Activated CD8-positive, alpha-beta T cell treated with anti-CD3 and anti-CD28 coated beads, Interleukin-2, amount 10 ng/mL, durations not matched to agents 7 days and 5 days (primary cell): ENCODE results near the gene RHOH. TPM values are rescaled to one million over a fixed set of nuclear protein-coding genes. Genes with fewer than 3 reads are reported as not detected.
"Not testable (repeated sequence)": the region's sequence is repeated elsewhere in the genome, so short reads cannot be mapped to it uniquely, and the experiment has no call there.

Experiments
- ATAC-seq: fragments of 150-1000 bp; cut with Tn5 transposase; one replicate; pipeline ENCODE4 v1.10.0; 2021; ENCODE audit warnings: moderate library complexity
- CTCF ChIA-PET: fragments of 350-600 bp; sonication (Branson Sonifier 250); formaldehyde crosslinking; loops from one replicate; lab custom pipeline; 2021; ENCODE audit warnings: antibody characterized with exemption; lab: Charles Lee
- POLR2A ChIA-PET: fragments of 350-600 bp; sonication (Branson Sonifier 250); formaldehyde crosslinking; loops from one replicate; lab custom pipeline; 2021; ENCODE audit warnings: antibody characterized with exemption; lab: Charles Lee
- DNase-seq: peaks from one replicate; pipeline ENCODE4 v3.0.0-alpha.2; 2020
- H3K27ac Mint-ChIP-seq: one replicate; pipeline ENCODE4 v1.8.0; 2021; ENCODE audit warnings: mild to moderate bottlenecking, mixed read lengths
- H3K27me3 Mint-ChIP-seq: one replicate; pipeline ENCODE4 v1.8.0; 2021; ENCODE audit warnings: low read depth, mixed read lengths
- H3K36me3 Mint-ChIP-seq: one replicate; pipeline ENCODE4 v1.8.0; 2021; ENCODE audit warnings: low read depth, mixed read lengths
- H3K4me1 Mint-ChIP-seq: one replicate; pipeline ENCODE4 v1.8.0; 2021; ENCODE audit warnings: low read depth, mixed read lengths
- H3K4me3 Mint-ChIP-seq: one replicate; pipeline ENCODE4 v1.8.0; 2021; ENCODE audit warnings: mild to moderate bottlenecking, mixed read lengths
- H3K9me3 Mint-ChIP-seq: one replicate; pipeline ENCODE4 v1.8.0; 2022; ENCODE audit warnings: mixed read lengths; ENCODE audit not compliant: insufficient read depth
- total RNA-seq, 2 experiments: library from RNA; stranded (reverse); gene quantifications; one replicate each; pipeline ENCODE4 v1.2.3, GENCODE V29; 2021

Gene RHOH, protein sequence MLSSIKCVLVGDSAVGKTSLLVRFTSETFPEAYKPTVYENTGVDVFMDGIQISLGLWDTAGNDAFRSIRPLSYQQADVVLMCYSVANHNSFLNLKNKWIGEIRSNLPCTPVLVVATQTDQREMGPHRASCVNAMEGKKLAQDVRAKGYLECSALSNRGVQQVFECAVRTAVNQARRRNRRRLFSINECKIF
- 100 to 1,000 TPM; 147 to 159 TPM for total RNA-seq

DNA sequence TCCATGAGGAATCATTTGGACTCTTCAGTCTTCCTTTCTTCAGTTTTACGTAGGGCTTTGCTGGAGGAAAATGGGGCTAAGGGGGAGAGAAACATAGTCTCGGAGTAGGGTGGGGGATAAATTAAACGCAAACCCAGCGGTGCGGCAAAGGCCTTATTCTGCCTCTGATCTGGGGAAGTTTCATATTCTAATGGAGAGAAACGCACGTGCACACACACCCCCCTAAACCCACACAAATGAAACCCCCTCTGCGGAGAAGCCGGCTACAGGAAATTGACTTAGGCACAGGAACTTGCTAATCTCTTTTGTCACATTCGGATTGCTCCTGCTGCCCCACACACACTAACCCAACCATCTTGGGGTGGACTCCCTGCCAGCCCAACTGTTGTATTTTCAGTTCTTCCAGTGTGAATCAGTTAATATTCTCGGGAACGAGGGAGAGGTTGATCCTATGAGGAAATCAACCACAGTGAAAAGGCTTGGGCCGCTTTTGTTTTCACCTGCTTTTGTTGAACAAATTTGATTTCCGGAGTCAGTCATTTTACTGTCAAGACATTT, at the start of gene RHOH:
Gene RHOH, plus strand, starts transcription at position 308 of the 558 bp plus-strand sequence. CDS start 46,356 bp downstream, outside the sequence.
- POLR2A ChIA-PET = interaction anchor here (0.7 to 16.0 kb wide), 13 partner anchors 11 to 140 kb away, joined by 3 to 517 read pairs (median 6); partner anchors contain the start of gene N4BP2
- DNase-seq (peak; percentile 90), ATAC-seq (peak; percentile 20)
- H3K4me3 Mint-ChIP-seq = peak within 1 kb of the TSS; percentile 93
- peaks cover 51% of the 10 kb centered on the region for H3K36me3 Mint-ChIP-seq
- peak within 1 kb of the TSS; percentile 96 for H3K27ac Mint-ChIP-seq
- CTCF ChIA-PET = interaction anchor here (0.8 to 11.9 kb wide), 9 partner anchors 8 to 141 kb away, joined by 3 to 149 read pairs (median 9); no protein-coding TSS in a partner anchor
- H3K27me3 Mint-ChIP-seq = no peaks in the 10 kb centered on the region
- peaks cover 46% of the 10 kb centered on the region for H3K4me1 Mint-ChIP-seq
- H3K9me3 Mint-ChIP-seq = no peaks in the 10 kb centered on the region

DNA sequence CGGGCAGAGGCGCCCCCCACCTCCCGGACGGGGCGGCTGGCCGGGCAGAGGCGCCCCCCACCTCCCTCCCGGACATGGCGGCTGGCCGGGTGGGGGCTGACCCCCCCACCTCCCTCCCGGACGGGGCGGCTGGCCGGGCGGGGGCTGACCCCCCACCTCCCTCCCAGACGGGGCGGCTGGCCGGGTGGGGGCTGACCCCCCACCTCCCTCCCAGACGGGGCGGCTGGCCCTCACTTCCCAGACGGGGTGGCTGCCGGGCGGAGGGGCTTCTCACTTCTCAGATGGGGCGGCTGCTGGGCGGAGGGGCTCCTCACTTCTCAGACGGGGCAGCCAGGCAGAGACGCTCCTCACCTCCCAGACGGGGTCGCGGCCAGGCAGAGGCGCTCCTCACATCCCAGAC, 49.3 kb upstream of the RHOH start:
- Mint-ChIP-seq H3K9me3 (peaks cover 13% of the 10 kb centered on the region), H3K4me1 (peaks cover 14% of the 10 kb centered on the region), H3K36me3 (peaks cover 54% of the 10 kb centered on the region)
- ATAC-seq, CTCF ChIA-PET, H3K27ac Mint-ChIP-seq, H3K4me3 Mint-ChIP-seq, H3K27me3 Mint-ChIP-seq, DNase-seq: not testable (repeated sequence)
- POLR2A ChIA-PET = interaction anchor here (1.1 kb wide), 1 partner anchor 15 kb away, joined by 3 read pairs; no protein-coding TSS in a partner anchor

DNA sequence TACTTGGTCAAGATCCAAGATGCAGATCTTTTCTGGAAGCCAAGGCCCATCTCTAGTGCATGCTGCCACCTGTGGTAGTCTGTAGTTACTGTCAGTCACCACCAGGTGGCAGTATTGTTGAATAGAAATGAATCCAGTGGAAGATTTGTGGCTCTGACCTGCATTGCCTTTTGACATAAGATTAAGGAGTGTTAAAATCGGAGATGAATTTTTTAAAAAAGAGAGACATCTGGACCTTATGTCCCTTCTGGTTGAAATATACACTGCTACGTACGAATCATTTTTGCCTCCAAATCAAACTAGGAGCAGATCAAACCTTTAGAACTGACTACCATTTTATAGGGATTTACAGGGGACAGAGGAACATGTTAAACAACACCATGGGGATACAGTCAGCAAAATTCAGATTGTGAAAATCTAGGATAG, 46.9 kb upstream of the RHOH start:
- H3K4me1 Mint-ChIP-seq = peaks cover 28% of the 10 kb centered on the region
- H3K36me3 Mint-ChIP-seq = peaks cover 59% of the 10 kb centered on the region
- ATAC-seq (peak; percentile 93), DNase-seq (peak; percentile 87)
- ChIA-PET CTCF (interaction anchor here (0.6 to 1.7 kb wide), 14 partner anchors 42 to 1415 kb away, joined by 3 to 7 read pairs (median 4); no protein-coding TSS in a partner anchor), POLR2A (interaction anchor here (1.6 kb wide), 1 partner anchor 45 kb away, joined by 4 read pairs; no protein-coding TSS in a partner anchor)
- no peak overlapping the region for H3K4me3 Mint-ChIP-seq
- no peaks in the 10 kb centered on the region for H3K27me3 Mint-ChIP-seq
- H3K9me3 Mint-ChIP-seq = peaks cover 13% of the 10 kb centered on the region
- H3K27ac Mint-ChIP-seq = peak overlapping the region; percentile 69

DNA sequence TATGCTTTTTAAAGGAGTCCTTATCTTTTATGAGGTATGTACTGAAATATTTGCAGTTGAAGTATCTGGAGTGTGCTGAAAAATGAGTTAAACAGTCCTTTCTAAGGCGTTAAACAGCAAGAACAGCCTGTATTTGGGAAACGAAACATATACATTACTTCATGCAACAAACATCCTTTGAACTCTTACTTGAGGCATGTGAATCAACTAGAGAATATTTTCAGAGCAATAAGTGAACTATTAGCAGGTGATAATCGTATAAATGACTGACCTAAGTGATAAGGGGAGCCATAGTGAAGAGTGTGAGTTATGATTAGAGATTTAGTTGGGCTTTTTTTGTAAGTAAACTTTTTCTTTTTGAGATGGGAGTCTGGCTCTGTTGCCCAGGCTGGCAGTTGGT, 45.9 kb upstream of the RHOH start:
- Mint-ChIP-seq H3K4me3 (no peak overlapping the region), H3K9me3 (peaks cover 13% of the 10 kb centered on the region), H3K4me1 (peaks cover 28% of the 10 kb centered on the region), H3K27ac (no peak overlapping the region), H3K27me3 (no peaks in the 10 kb centered on the region), H3K36me3 (peaks cover 59% of the 10 kb centered on the region)
- DNase-seq = no peak
- ChIA-PET POLR2A (interaction anchor here (1.6 to 2.9 kb wide), 2 partner anchors 44 to 49 kb away, joined by 4 to 20 read pairs; no protein-coding TSS in a partner anchor), CTCF (interaction anchor here (0.7 to 3.5 kb wide), 11 partner anchors 41 to 1416 kb away, joined by 3 to 22 read pairs (median 7); partner anchors contain the start of gene N4BP2)
- ATAC-seq = no peak

DNA sequence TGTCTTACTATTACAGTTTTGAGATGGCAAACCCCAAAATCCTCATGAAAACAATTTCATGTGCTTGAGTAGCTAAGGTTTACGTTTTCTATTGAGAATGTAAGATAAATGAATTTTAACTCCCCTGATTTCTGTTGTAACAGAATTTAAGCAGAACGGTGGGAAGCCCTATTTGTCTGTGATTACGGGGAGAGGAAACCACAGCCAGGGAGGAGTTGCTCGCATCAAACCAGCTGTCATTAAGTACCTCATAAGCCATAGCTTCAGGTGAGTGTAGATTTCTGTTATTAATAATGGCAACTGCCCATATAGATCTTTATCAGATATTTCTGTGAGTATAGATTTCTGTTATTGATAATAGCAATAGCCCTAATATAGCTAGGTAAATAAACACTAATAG, 44.2 kb upstream of the RHOH start:
- ChIA-PET POLR2A (interaction anchor here (0.8 to 2.9 kb wide), 5 partner anchors 48 to 155 kb away, joined by 3 to 20 read pairs (median 3); partner anchors contain the start of gene N4BP2), CTCF (interaction anchor here (0.5 to 3.5 kb wide), 16 partner anchors 39 to 725 kb away, joined by 3 to 22 read pairs (median 4); partner anchors contain the start of gene N4BP2)
- peaks cover 28% of the 10 kb centered on the region for H3K4me1 Mint-ChIP-seq
- H3K36me3 Mint-ChIP-seq = peaks cover 52% of the 10 kb centered on the region
- ATAC-seq (peak; percentile 48), DNase-seq (no peak)
- no peaks in the 10 kb centered on the region for H3K27me3 Mint-ChIP-seq
- H3K27ac Mint-ChIP-seq = no peak overlapping the region
- peak overlapping the region; percentile 10 for H3K4me3 Mint-ChIP-seq
- peaks cover 13% of the 10 kb centered on the region for H3K9me3 Mint-ChIP-seq

DNA sequence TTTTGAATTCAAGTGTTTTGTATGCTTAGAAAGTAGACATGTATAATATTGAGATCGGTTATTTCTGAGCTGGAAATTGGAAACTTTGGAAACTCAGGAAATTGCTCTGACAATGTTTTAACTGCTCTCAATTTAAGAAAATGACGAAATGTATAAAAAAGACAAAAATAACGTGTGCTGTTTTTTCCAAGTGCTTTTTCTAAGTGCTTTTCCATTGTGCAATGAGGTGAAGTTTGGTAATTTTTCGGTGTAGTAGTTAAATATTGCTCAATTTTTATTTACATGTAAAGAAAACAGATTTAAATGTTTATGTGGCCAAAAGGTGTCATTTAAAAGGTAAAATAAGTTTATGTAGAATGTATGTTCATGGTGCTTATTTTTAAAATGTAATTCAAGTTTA, 39.4 kb upstream of the RHOH start:
- peaks cover 15% of the 10 kb centered on the region for H3K4me1 Mint-ChIP-seq
- no peak overlapping the region for H3K4me3 Mint-ChIP-seq
- DNase-seq = no peak
- ChIA-PET POLR2A (no interaction called here), CTCF (no interaction called here)
- H3K27me3 Mint-ChIP-seq = no peaks in the 10 kb centered on the region
- H3K36me3 Mint-ChIP-seq = peaks cover 33% of the 10 kb centered on the region
- ATAC-seq = no peak
- no peaks in the 10 kb centered on the region for H3K9me3 Mint-ChIP-seq
- H3K27ac Mint-ChIP-seq = no peak overlapping the region

DNA sequence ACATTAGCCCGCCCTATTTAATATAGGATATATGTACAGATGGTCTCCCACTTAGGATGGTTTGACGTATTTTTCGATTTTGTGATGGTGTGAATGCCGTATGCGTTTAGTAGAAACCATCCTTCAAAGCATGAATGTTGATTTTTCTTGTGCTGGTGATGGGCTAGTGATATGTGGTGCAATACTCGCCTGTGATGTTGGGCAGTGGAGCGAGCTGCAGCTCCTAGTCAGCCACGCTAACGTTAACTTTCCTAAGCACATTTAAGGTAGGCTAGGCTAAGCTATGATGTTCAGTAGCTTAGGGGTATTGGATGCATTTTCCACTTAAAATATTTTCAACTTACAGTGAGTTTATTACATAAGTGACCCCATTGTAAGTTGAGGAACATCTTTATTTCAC, 36.6 kb upstream of the RHOH start:
- POLR2A ChIA-PET = interaction anchor here (0.7 kb wide), 1 partner anchor 736 kb away, joined by 3 read pairs; no protein-coding TSS in a partner anchor
- peaks cover 30% of the 10 kb centered on the region for H3K36me3 Mint-ChIP-seq
- H3K4me3 Mint-ChIP-seq = no peak overlapping the region
- CTCF ChIA-PET = interaction anchor here (1.5 kb wide), 1 partner anchor 156 kb away, joined by 4 read pairs; no protein-coding TSS in a partner anchor
- H3K27ac Mint-ChIP-seq = no peak overlapping the region
- no peaks in the 10 kb centered on the region for H3K9me3 Mint-ChIP-seq
- H3K27me3 Mint-ChIP-seq = no peaks in the 10 kb centered on the region
- ATAC-seq = no peak
- no peak for DNase-seq
- H3K4me1 Mint-ChIP-seq = no peaks in the 10 kb centered on the region

DNA sequence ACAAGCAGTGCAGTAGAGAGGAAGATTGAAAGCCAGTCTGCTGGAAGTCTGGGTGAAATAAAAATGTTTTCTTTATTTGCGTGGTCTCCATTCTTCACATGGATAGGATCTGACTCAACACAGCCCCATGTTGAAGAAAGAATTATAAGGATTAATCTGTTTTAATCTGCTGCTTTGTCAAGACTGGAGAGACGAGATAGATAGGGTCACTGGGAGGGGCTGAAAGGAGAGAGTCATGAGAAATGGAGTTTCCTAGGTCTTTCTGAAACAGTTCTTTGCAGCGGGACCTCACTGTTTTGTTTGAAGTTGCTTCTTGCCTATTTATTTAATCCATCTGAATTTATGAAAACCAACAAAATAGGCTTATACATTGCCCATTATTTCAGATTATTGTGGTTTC, 32.4 kb upstream of the RHOH start:
- CTCF ChIA-PET = interaction anchor here (1.3 kb wide), 1 partner anchor 153 kb away, joined by 3 read pairs; no protein-coding TSS in a partner anchor
- DNase-seq (no peak), ATAC-seq (no peak)
- Mint-ChIP-seq H3K4me1 (no peaks in the 10 kb centered on the region), H3K4me3 (no peak overlapping the region), H3K36me3 (peaks cover 40% of the 10 kb centered on the region), H3K9me3 (peaks cover 11% of the 10 kb centered on the region), H3K27me3 (no peaks in the 10 kb centered on the region), H3K27ac (no peak overlapping the region)
- POLR2A ChIA-PET = interaction anchor here (0.7 kb wide), 1 partner anchor 18 kb away, joined by 4 read pairs; no protein-coding TSS in a partner anchor

DNA sequence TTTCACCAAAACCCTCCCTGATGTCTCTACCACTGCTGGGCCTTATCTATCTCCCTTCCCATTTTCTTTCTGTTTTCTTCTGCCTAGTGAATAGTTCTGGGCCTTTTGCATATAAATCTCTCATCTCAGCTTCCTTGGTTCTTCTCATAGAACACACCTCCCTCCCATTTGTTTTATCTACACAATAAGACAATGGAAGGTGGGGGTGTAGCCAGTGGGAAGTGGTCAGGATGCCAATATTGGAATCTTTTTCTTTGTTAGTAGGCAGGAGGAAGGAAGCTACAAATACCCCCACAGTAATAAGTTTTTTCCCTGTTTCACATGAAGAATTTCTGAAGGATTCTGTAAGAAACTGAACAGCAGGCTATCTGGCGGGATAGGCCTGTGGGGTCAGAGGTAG, 30.9 kb upstream of the RHOH start:
- H3K4me1 Mint-ChIP-seq = peaks cover 5% of the 10 kb centered on the region
- H3K9me3 Mint-ChIP-seq = peaks cover 11% of the 10 kb centered on the region
- no peak overlapping the region for H3K27ac Mint-ChIP-seq
- DNase-seq (no peak), ATAC-seq (no peak)
- H3K36me3 Mint-ChIP-seq = peaks cover 35% of the 10 kb centered on the region
- H3K27me3 Mint-ChIP-seq = no peaks in the 10 kb centered on the region
- ChIA-PET CTCF (no interaction called here), POLR2A (no interaction called here)
- no peak overlapping the region for H3K4me3 Mint-ChIP-seq

DNA sequence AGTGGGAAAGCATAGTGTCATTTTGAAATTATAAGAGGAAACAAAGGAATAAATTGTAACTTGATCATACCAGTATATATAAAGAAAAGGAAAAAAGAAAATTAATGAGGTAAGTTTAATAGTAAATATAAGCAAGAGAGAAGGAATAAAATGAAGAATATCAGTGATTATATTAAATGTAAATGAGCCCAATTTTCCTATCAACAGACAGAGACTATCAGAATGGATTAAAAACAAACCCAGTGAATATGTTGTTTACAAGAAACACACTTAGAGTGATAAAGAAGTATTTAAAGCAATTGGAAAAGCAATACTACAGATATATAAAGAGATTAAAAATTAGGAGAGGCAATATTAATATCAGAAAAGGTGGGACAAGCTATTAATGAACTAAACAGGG, 28.8 kb upstream of the RHOH start:
- Mint-ChIP-seq H3K9me3 (peaks cover 11% of the 10 kb centered on the region), H3K36me3 (peaks cover 27% of the 10 kb centered on the region), H3K27me3 (no peaks in the 10 kb centered on the region), H3K4me3 (no peak overlapping the region), H3K27ac (no peak overlapping the region), H3K4me1 (peaks cover 15% of the 10 kb centered on the region)
- ATAC-seq (no peak), DNase-seq (no peak)
- ChIA-PET CTCF (no interaction called here), POLR2A (no interaction called here)

DNA sequence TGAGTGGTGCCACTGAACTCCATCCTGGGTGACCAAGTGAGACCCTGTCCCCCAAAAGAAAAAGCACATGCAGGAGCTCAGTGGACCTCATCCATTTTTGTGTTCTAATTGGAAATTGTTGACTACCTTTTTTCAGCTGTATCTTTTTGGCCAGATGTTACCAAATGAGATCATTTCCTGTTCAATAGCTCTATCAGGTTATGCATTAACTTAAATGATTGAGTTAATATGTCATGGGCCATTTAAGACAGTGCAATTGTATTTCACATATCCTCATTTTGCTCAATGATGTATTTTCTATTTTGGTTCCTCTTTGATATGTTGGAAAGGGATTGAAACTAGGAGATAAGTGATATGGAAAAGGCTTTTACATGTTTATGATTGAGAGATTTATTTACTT, 26.2 kb upstream of the RHOH start:
- ChIA-PET CTCF (interaction anchor here (1.0 kb wide), 1 partner anchor 147 kb away, joined by 3 read pairs; no protein-coding TSS in a partner anchor), POLR2A (no interaction called here)
- no peak overlapping the region for H3K27ac Mint-ChIP-seq
- peaks cover 11% of the 10 kb centered on the region for H3K9me3 Mint-ChIP-seq
- peaks cover 32% of the 10 kb centered on the region for H3K4me1 Mint-ChIP-seq
- H3K4me3 Mint-ChIP-seq = no peak overlapping the region
- no peaks in the 10 kb centered on the region for H3K27me3 Mint-ChIP-seq
- ATAC-seq (no peak), DNase-seq (no peak)
- peaks cover 18% of the 10 kb centered on the region for H3K36me3 Mint-ChIP-seq
